HepG2 (cell line): ENCODE measurements around the gene RFXANK. TPM values are rescaled to one million over a fixed set of nuclear protein-coding genes. Genes with fewer than 3 reads are reported as not detected.
A peak's percentile ranks its signal among the peaks of the same experiment; 100 is the strongest.

ENCODE experiments used
- DZIP1 ChIP-seq: sonication (generic); formaldehyde crosslinking; IDR thresholded peaks from 2 replicates; pipeline ENCODE4 v1.5.0; 2020; ENCODE audit warnings: mild to moderate bottlenecking, missing genetic modification reagents
- HNF1A ChIP-seq, 2 experiments: sonication (generic) in 1 of 2; formaldehyde crosslinking in 1 of 2; IDR thresholded peaks; 2 replicates each; pipeline versions ENCODE4 v1.4.0 to v1.6.1; 2016 to 2020; ENCODE audit warnings: borderline replicate concordance in 1 of 2, low read depth in 1 of 2, mild to moderate bottlenecking in 1 of 2, missing genetic modification reagents in 1 of 2
- MTERF4 ChIP-seq: sonication (generic); formaldehyde crosslinking; IDR thresholded peaks from 2 replicates; pipeline ENCODE4 v1.8.0; 2023; ENCODE audit warnings: mild to moderate bottlenecking, missing genetic modification reagents
- RXRB ChIP-seq: IDR thresholded peaks from 2 replicates; pipeline ENCODE4 v1.6.1; 2016; ENCODE audit warnings: borderline replicate concordance, missing genetic modification reagents, missing compliant biosample characterization
- ZFP36L1 ChIP-seq: sonication (generic); formaldehyde crosslinking; IDR thresholded peaks from 2 replicates; pipeline ENCODE4 v1.8.0; 2022; ENCODE audit warnings: mild to moderate bottlenecking, missing genetic modification reagents, moderate library complexity
- ZNF142 ChIP-seq: sonication (generic); formaldehyde crosslinking; IDR thresholded peaks from 2 replicates; pipeline ENCODE4 v1.4.0; 2020; ENCODE audit warnings: missing genetic modification reagents
- ZNF709 ChIP-seq: sonication (generic); formaldehyde crosslinking; IDR thresholded peaks from 2 replicates; pipeline ENCODE4 v1.5.0; 2020; ENCODE audit warnings: mild to moderate bottlenecking, missing genetic modification reagents
- ZNF768 ChIP-seq: sonication (generic); formaldehyde crosslinking; IDR thresholded peaks from 2 replicates; pipeline ENCODE4 v1.4.0; 2020; ENCODE audit warnings: missing genetic modification reagents
- polyA plus RNA-seq, 8 experiments: library from polyadenylated mRNA; depleted of rRNA in 3 of 8; stranded (reverse) in 7 of 8; unstranded in 1 of 8; fragments of >200 nt; fragmentation: Illumina TruSeq in 4 of 8; extraction: Trizol in 4 of 8; gene quantifications; 2 replicates each; pipeline versions ENCODE4 v1.2.1 to v1.2.3, GENCODE V29; 2011 to 2016; ENCODE audit warnings: low read depth in 4 of 8, missing spikeins in 1 of 8, mixed read lengths in 1 of 8; ENCODE audit not compliant: insufficient read depth in 1 of 8
- total RNA-seq, 5 experiments: library from RNA; depleted of rRNA; stranded (reverse); fragments of >200 nt; fragmentation: Illumina TruSeq; extraction: Trizol; gene quantifications; 2 replicates each; pipeline ENCODE4 v1.2.3, GENCODE V29; 2016; ENCODE audit warnings: low read depth in 1 of 5

The RFXANK gene
- total and polyA plus RNA-seq, 2 of the 13 experiments (the other 11 are each of a cell fraction or from before 2014, with no cell fraction given), result 49.9 to 80.7 TPM

- TF ChIP-seq HNF1A (IDR thresholded peaks at IDR 0.05; ENCODE audit: low read depth) (no peak), HNF1A (CRISPR knock-in tag; IDR thresholded peaks at IDR 0.05; ENCODE audit: borderline replicate concordance) (peak; percentile 57; the same call in 1 of the 2 replicates), MTERF4 (CRISPR knock-in tag) (peak; percentile 37; the same call in 1 of the 2 replicates), ZNF768 (CRISPR knock-in tag) (peak; percentile 78), ZFP36L1 (0 out of 2 replicates have a peak, but pooled peaks have one; percentile 80), DZIP1 (peak; percentile 74; the same call in 1 of the 2 replicates), ZNF709 (peak; percentile 56; the same call in 1 of the 2 replicates), ZNF142 (peak; percentile 2; the same call in 1 of the 2 replicates), RXRB (CRISPR knock-in tag) (peak; percentile 34; the same call in 1 of the 2 replicates)
These were observed at the start of gene RFXANK, which contains the start of gene BORCS8 (continued) for GRCh38 chr19:19192078-19192882.
